K562 (cell line): ENCODE results near the gene CLCNKB. TPM values are rescaled to one million over a fixed set of nuclear protein-coding genes. Genes with fewer than 3 reads are reported as not detected.

Source experiments
- BRD4 ChIP-seq: fragments of 200-600 bp; sonication (generic); IDR thresholded peaks from 2 replicates; pipeline ENCODE4 v1.6.1; 2017; ENCODE audit warnings: inconsistent platforms
- CEBPB ChIP-seq: fragments of 450-650 bp; IDR thresholded peaks from 2 replicates; pipeline ENCODE4 v1.6.1; 2016; ENCODE audit warnings: missing genetic modification characterization, missing compliant biosample characterization
- HCFC1 ChIP-seq: IDR thresholded peaks from 2 replicates; pipeline ENCODE4 v1.6.1; 2012; ENCODE audit warnings: low read depth, low read length, improper control_type of control experiment
- KDM1A ChIP-seq, 2 experiments: fragments of 450-650 bp; IDR thresholded peaks; 2 replicates each; pipeline ENCODE4 v1.6.1; 2016; ENCODE audit warnings: mild to moderate bottlenecking in 2 of 2
- LARP7 ChIP-seq: fragments of 450-650 bp; IDR thresholded peaks from 2 replicates; pipeline ENCODE4 v1.6.1; 2016
- POLR2G ChIP-seq: fragments of 200-400 bp; formaldehyde crosslinking; IDR thresholded peaks from 2 replicates; pipeline ENCODE4 v1.6.1; 2017; ENCODE audit warnings: low read depth, mild to moderate bottlenecking, antibody characterized with exemption, low read length, moderate library complexity
- SIX5 ChIP-seq, 2 experiments: IDR thresholded peaks; 2 replicates each; pipeline ENCODE4 v1.6.1; 2011; ENCODE audit warnings: low read length in 2 of 2, borderline replicate concordance in 1 of 2, low read depth in 1 of 2, mild to moderate bottlenecking in 1 of 2, moderate library complexity in 1 of 2; ENCODE audit not compliant: insufficient read depth in 1 of 2
- SLC30A9 ChIP-seq: fragments of 250-450 bp; sonication (Bioruptor Pico); IDR thresholded peaks from 2 replicates; pipeline ENCODE4 v1.8.0; 2022; ENCODE audit warnings: mild to moderate bottlenecking, moderate library complexity
- TCF7L2 ChIP-seq: fragments of 150-350 bp; IDR thresholded peaks from 2 replicates; pipeline ENCODE4 v1.6.1; 2016; ENCODE audit warnings: low read depth, mild to moderate bottlenecking, low read length, moderate library complexity
- TFAM ChIP-seq: fragments of 250-450 bp; sonication (Bioruptor Pico); conservative IDR thresholded peaks from 2 replicates; pipeline ENCODE4 v1.5.0; 2021; ENCODE audit warnings: mild to moderate bottlenecking, moderate library complexity
- ZBTB17 ChIP-seq: fragments of 450-650 bp; formaldehyde crosslinking; IDR thresholded peaks from 2 replicates; pipeline ENCODE4 v1.4.0; 2020; ENCODE audit warnings: mild to moderate bottlenecking
- ZNF695 ChIP-seq: fragments of 450-650 bp; formaldehyde crosslinking; IDR thresholded peaks from 2 replicates; pipeline ENCODE4 v1.4.0; 2020; ENCODE audit warnings: mild to moderate bottlenecking, moderate library complexity
- polyA plus RNA-seq, 8 experiments: library from polyadenylated mRNA; depleted of rRNA in 4 of 8; stranded (reverse) in 5 of 8; unstranded in 3 of 8; fragments of >200 nt; fragmentation: Nextera tagmentation in 2 of 8; fragmentation: Illumina TruSeq in 1 of 8; extraction: Ambion mirVana in 2 of 8; extraction: Trizol in 1 of 8; gene quantifications; 2 replicates each; pipeline versions ENCODE4 v1.2.1 to v1.2.3, GENCODE V29; 2011 to 2014; ENCODE audit warnings: inconsistent platforms in 1 of 8, missing spikeins in 1 of 8
- total RNA-seq, 7 experiments: library from RNA; depleted of rRNA in 6 of 7; stranded (reverse); fragments of >200 nt in 6 of 7; fragmentation: Illumina TruSeq in 2 of 7; extraction: Trizol in 2 of 7; gene quantifications; 2 replicates each; pipeline versions ENCODE4 v1.2.1 to v1.2.3, GENCODE V29; 2011 to 2021; ENCODE audit warnings: low replicate concordance in 1 of 7
- TF ChIP-seq, protein P1 (sequence below): sonication (generic); formaldehyde crosslinking; IDR thresholded peaks from 2 replicates; pipeline ENCODE4 v1.4.0; 2020; ENCODE audit warnings: mild to moderate bottlenecking, missing genetic modification reagents
- TF ChIP-seq, protein P2 (sequence below): fragments of 250-450 bp; sonication (Bioruptor Pico); IDR thresholded peaks from 2 replicates; pipeline ENCODE4 v1.5.0; 2021; ENCODE audit warnings: mild to moderate bottlenecking, moderate library complexity
- TF ChIP-seq, protein P3 (sequence below): fragments of 150-350 bp; IDR thresholded peaks from 2 replicates; pipeline ENCODE4 v1.6.1; 2014; ENCODE audit warnings: low read depth, mild to moderate bottlenecking, low read length, borderline replicate concordance

The CLCNKB gene
- total and polyA plus RNA-seq, 9 of the 15 experiments (the other 6 are each of a cell fraction or from before 2014, with no cell fraction given) = 0.08 to 1.7 (median 0.64) TPM

DNA sequence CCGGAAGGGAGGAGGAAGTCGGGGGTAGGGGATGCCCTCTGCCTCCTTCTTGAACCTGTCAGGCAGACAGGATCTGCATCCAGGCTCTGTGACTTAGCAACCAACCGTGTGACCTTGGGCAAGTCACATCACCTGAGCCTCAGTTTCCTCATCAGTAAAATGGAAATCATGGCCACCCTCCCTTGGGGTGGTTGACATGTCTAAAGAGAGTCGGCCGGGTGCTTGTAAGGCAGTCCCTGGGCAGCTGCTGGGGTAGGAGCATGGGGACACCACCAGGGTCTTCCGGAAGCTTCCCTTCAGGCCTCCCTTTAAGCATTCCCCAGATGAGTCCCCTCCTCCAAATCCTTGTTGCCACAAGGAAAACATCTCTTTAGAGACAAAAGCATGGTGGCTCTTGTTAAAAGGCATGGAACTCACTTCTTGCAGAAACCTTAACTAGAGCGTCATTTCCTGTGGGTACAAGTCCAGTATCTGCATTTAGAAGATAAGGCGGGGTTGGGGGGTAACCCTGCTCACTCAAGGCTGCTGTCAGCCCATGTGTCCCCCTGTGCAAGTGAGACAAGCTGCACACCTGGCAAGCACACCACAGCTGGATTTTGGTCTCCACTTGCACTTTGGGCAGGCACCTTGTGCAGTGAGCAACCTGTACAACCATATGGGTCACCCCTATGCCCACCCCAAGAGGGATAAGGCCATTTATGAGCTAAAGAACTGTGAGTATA lies 10.4 kb downstream of the CLCNKB start (continued):
- TF ChIP-seq TFAM = no peak
- TF ChIP-seq CEBPB (tag) = no peak
- no peak for TF ChIP-seq SLC30A9 (CRISPR knock-in tag)
- 0 out of 4 replicates have a peak, but pooled peaks of 1 of the 2 experiments have one; percentile 25 for TF ChIP-seq KDM1A (IDR thresholded peaks at IDR 0.05)
- TF ChIP-seq LARP7 = no peak
- no peak for TF ChIP-seq BRD4
- TF ChIP-seq, protein P1, sequence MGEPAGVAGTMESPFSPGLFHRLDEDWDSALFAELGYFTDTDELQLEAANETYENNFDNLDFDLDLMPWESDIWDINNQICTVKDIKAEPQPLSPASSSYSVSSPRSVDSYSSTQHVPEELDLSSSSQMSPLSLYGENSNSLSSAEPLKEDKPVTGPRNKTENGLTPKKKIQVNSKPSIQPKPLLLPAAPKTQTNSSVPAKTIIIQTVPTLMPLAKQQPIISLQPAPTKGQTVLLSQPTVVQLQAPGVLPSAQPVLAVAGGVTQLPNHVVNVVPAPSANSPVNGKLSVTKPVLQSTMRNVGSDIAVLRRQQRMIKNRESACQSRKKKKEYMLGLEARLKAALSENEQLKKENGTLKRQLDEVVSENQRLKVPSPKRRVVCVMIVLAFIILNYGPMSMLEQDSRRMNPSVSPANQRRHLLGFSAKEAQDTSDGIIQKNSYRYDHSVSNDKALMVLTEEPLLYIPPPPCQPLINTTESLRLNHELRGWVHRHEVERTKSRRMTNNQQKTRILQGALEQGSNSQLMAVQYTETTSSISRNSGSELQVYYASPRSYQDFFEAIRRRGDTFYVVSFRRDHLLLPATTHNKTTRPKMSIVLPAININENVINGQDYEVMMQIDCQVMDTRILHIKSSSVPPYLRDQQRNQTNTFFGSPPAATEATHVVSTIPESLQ = no peak
- no peak for TF ChIP-seq POLR2G
- no peak for TF ChIP-seq HCFC1
- TF ChIP-seq, protein P2, sequence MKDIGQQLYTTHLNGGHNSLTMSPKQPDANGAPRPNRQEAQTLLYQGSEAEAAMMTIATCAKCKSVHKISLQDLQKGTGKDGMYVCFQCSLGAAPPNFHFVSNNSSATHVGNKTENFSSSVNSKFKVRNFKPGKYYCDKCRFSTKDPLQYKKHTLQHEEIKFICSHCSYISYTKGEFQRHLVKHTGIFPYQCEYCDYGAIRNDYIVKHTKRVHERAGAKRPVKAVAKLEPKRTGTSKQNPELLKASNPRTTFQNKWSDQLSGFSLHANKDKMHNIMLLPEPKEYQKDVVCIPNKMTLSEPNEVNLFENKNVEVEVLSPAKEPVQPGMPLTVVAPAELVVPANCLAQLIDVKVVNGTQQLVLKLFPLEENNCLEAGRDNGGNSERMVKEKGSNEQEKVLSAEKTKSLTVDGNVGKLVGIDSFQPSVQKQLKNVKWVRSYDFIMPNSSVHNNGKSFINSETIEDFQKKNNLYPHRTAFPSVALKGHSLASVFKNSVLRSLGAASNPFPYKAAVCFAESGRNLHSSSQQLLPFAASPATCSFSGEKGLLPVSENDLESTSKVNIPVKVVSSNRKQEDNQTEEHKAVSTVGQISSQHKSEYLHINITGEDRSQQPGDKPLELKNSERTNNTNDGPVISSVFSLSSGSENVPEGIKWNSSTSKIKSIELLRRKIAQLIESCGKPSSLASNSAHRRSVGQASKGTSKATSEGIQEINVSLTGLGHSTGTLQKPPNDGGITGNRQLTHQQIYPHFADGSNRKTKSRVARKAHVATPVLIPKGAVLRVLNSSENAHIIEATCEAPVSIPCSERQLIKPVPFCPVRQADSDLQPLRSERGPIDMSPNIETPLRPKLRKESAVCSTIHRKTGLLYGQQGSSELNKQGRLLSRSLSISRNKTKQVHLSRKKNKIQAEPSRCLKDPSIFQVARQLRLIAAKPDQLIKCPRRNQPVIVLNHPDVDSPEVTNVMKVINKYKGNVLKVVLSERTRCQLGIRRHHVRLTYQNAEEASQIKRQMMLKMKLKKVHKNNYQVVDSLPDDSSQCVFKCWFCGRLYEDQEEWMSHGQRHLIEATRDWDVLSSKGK (CRISPR knock-in tag) = no peak
- TF ChIP-seq, protein P3, sequence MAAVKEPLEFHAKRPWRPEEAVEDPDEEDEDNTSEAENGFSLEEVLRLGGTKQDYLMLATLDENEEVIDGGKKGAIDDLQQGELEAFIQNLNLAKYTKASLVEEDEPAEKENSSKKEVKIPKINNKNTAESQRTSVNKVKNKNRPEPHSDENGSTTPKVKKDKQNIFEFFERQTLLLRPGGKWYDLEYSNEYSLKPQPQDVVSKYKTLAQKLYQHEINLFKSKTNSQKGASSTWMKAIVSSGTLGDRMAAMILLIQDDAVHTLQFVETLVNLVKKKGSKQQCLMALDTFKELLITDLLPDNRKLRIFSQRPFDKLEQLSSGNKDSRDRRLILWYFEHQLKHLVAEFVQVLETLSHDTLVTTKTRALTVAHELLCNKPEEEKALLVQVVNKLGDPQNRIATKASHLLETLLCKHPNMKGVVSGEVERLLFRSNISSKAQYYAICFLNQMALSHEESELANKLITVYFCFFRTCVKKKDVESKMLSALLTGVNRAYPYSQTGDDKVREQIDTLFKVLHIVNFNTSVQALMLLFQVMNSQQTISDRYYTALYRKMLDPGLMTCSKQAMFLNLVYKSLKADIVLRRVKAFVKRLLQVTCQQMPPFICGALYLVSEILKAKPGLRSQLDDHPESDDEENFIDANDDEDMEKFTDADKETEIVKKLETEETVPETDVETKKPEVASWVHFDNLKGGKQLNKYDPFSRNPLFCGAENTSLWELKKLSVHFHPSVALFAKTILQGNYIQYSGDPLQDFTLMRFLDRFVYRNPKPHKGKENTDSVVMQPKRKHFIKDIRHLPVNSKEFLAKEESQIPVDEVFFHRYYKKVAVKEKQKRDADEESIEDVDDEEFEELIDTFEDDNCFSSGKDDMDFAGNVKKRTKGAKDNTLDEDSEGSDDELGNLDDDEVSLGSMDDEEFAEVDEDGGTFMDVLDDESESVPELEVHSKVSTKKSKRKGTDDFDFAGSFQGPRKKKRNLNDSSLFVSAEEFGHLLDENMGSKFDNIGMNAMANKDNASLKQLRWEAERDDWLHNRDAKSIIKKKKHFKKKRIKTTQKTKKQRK = no peak
- no peak for TF ChIP-seq SIX5 (IDR thresholded peaks at IDR 0.05; ENCODE audit: borderline replicate concordance in 1 of 2, insufficient read depth in 1 of 2, low read depth in 1 of 2, low read length in 2 of 2)
- TF ChIP-seq TCF7L2 = no peak
- TF ChIP-seq ZNF695 (CRISPR knock-in tag) = no peak
- no peak for TF ChIP-seq ZBTB17
